Adipocyte (in vitro differentiated cells): ENCODE data around the gene MED8.

Experiments
- DNase-seq: peaks from one replicate; pipeline ENCODE4 v3.0.0-alpha.2; 2015; ENCODE audit warnings: low read depth
- H3K27me3 ChIP-seq: replicated peaks from 2 replicates; pipeline ENCODE4 v1.7.0; 2013; ENCODE audit warnings: mild to moderate bottlenecking, low read length, moderate library complexity; ENCODE audit not compliant: control insufficient read depth, insufficient read depth
- H3K36me3 ChIP-seq: 2 replicates; pipeline ENCODE4 v1.7.0; 2013; ENCODE audit warnings: low read length, mild to moderate bottlenecking, moderate library complexity; ENCODE audit not compliant: control insufficient read depth, insufficient read depth, severe bottlenecking
- H3K4me1 ChIP-seq: 2 replicates; pipeline ENCODE4 v1.7.0; 2013; ENCODE audit warnings: mild to moderate bottlenecking, low read length, moderate library complexity; ENCODE audit not compliant: control insufficient read depth, insufficient read depth
- H3K4me3 ChIP-seq: 2 replicates; pipeline ENCODE4 v1.7.0; 2013; ENCODE audit warnings: mild to moderate bottlenecking, low read length, moderate library complexity
- H3K9ac ChIP-seq: 2 replicates; pipeline ENCODE4 v1.7.0; 2013; ENCODE audit warnings: mild to moderate bottlenecking, low read length, moderate library complexity
- H3K9me3 ChIP-seq: 2 replicates; pipeline ENCODE4 v1.7.0; 2013; ENCODE audit warnings: mild to moderate bottlenecking, low read length, moderate library complexity; ENCODE audit not compliant: control insufficient read depth

The MED8 gene

DNA sequence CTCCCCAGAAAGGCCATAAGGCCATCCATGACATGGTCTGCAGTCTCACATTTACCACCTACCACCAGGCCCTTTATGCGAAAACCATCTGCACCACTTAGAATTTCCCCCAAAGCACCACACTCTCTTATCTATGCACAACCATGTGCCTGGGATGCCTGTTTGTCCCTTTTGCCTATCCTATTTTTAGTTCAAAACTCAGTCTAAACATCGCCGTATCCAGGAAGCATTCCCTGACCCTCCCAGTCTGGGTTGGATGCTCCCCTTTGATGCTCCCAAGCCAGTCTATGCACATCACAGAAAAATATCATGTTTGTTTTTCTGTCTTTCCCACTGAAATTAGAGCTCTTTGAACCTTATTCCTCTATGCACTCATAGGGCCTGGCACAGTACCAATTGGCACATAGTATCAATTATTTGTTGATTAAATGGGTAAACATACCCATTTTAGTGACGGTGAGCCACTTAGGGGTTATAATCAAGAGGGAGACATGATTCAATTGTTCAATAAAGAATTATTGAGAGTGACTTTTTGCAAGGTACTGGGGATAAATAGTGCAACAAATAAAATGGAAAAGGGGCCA is 45.2 kb downstream of the MED8 start:
- H3K4me3 ChIP-seq = no peak overlapping the region
- no peak for DNase-seq
- peaks cover 31% of the 10 kb centered on the region for H3K4me1 ChIP-seq
- peak overlapping the region; percentile 40 for H3K9ac ChIP-seq
- no peaks in the 10 kb centered on the region for H3K9me3 ChIP-seq
- H3K27me3 ChIP-seq = no peaks in the 10 kb centered on the region
- H3K36me3 ChIP-seq = no peaks in the 10 kb centered on the region

GRCh38 chr1:43340559-43340958 is 49.0 kb downstream of the MED8 start:
- Histone ChIP-seq H3K9me3 (no peaks in the 10 kb centered on the region), H3K9ac (no peak overlapping the region), H3K4me1 (peaks cover 29% of the 10 kb centered on the region), H3K27me3 (no peaks in the 10 kb centered on the region), H3K36me3 (no peaks in the 10 kb centered on the region), H3K4me3 (no peak overlapping the region)
- DNase-seq = no peak

DNA sequence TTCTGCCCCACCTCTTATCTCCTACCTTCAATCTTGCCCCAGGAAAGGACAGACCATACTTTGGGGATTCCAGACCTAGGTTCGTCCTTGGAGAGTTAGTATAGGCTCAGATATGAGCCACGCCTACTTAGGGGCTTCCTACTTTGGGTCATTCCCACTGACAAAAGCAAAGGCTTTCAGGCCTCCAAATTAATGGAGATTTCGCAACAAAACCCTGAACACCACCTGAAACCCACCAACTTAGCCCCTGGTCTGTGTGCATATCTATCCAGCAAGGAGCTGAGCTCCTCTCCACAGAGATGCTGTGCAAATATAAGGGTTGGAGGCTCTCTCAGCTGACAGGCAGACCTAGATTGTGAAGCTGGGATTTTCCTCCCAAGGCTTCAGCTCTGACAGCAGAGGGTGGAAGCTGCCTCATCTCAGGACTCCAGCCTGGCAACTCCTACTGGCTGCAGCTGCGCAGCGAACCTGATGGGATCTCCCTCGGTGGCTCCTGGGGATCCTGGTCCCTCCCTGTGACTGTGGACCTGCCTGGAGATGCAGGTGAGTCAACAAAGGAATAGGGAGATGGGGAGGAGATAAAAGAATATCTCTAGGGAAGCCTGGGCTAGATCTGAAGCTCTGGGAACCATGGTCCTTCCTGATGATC is 49.9 kb downstream of the MED8 start:
- Histone ChIP-seq H3K9ac (no peak overlapping the region), H3K4me1 (peaks cover 20% of the 10 kb centered on the region), H3K27me3 (no peaks in the 10 kb centered on the region), H3K4me3 (no peak overlapping the region), H3K36me3 (no peaks in the 10 kb centered on the region), H3K9me3 (no peaks in the 10 kb centered on the region)
- no peak for DNase-seq

DNA sequence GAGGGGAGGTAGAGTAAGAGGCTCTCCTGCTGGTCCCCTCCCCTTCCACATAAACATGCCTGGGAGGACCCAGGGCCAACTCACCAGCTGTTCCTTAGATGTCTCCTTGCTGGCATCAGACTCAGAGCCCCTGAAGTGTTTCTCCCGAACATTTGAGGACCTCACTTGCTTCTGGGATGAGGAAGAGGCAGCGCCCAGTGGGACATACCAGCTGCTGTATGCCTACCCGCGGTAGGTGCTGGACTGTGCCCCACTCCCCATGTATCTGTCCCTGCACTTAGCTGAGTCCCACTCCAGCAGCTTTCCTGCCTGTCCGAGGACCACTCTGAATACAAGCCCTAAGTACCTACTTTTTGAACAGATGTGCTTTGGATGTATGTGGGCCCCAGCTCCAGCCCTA is 51.6 kb downstream of the MED8 start:
- H3K4me1 ChIP-seq = peaks cover 10% of the 10 kb centered on the region
- H3K9me3 ChIP-seq = no peaks in the 10 kb centered on the region
- no peak for DNase-seq
- no peak overlapping the region for H3K9ac ChIP-seq
- no peaks in the 10 kb centered on the region for H3K27me3 ChIP-seq
- H3K36me3 ChIP-seq = no peaks in the 10 kb centered on the region
- no peak overlapping the region for H3K4me3 ChIP-seq

- Histone ChIP-seq H3K27me3 (no peaks in the 10 kb centered on the region), H3K36me3 (no peaks in the 10 kb centered on the region), H3K9ac (no peak within 1 kb of the TSS), H3K4me1 (peaks cover 10% of the 10 kb centered on the region), H3K9me3 (no peaks in the 10 kb centered on the region), H3K4me3 (no peak within 1 kb of the TSS)
- no peak for DNase-seq
Measured at GRCh38 chr1:43337588-43337987, 52.0 kb downstream of the MED8 start, which contains the start of gene MPL. TSS of gene MPL (plus strand) at chr1:43337818. CDS start at chr1:43337849, 31 bp downstream.

DNA sequence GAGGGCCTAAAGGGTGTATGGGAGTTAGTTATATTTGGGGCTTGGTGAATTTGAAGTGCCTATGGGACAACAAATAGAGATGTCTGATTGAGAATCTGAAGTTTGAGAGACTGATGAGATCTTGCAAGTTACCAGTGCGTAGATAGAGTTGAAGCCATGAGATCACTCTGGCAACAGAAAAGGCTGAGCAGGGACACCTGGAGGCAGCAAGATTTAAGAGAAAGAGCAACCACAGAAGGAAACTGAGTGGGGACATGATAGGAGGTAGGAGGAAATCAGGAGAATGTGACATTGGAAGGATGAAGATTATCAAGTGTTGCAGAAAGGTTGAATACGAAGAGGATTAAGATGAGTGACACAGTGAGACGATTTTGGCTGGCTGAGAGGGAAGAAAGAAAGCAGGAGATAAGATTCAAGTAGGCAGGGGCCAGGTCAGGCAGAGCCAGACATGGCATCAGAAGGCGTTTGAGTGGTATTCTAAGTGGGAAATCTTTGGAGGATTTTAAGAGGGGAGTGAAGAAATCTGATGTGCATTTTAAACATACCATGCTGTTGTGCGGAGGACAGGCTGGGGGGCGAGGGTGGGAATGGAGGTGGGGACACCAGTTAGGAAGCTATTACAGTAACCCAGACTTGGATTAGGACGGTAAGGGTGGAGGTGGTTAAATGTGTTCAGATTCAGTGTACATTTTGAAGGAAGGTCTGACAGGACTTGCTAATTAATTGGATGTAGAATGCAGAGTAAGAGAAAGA is 55.0 kb downstream of the MED8 start:
- peaks cover 16% of the 10 kb centered on the region for H3K4me1 ChIP-seq
- H3K36me3 ChIP-seq = no peaks in the 10 kb centered on the region
- H3K4me3 ChIP-seq = no peak overlapping the region
- H3K9ac ChIP-seq = no peak overlapping the region
- no peaks in the 10 kb centered on the region for H3K27me3 ChIP-seq
- no peaks in the 10 kb centered on the region for H3K9me3 ChIP-seq
- no peak for DNase-seq
